Measurements from ENCODE around the gene CLEC2B. TPM values are rescaled to one million over a fixed set of nuclear protein-coding genes. Genes with fewer than 3 reads are reported as not detected.

Gene CLEC2B
- total and polyA plus RNA-seq, 7 donors, result 6.0 to 19.6 (median 10.8) TPM

GRCh38 chr12:9851927-9852326, 17.2 kb downstream of the CLEC2B start:
- no peak overlapping the region for H3K4me3 ChIP-seq
- no peaks in the 10 kb centered on the region for H3K27me3 ChIP-seq
- intact Hi-C loops (cut with DNase I), result no loop called here
- 68 to 87% methylated on average over 2 of the region's 2 CpGs for WGBS, 2 donors
- no peaks in the 10 kb centered on the region for H3K4me1 ChIP-seq
- H3K9me3 ChIP-seq, result no peaks in the 10 kb centered on the region
- DNase-seq, result no peak
- no peak overlapping the region for H3K27ac ChIP-seq
- H3K36me3 ChIP-seq, result peaks cover 0 to 5% (median 0%) of the 10 kb centered on the region in 4 donors
- TF ChIP-seq CTCF (IDR thresholded peaks at IDR 0.05), result no peak
- TF ChIP-seq POLR2AphosphoS5 (IDR thresholded peaks at IDR 0.05), result no peak
- no peak for TF ChIP-seq POLR2A (IDR thresholded peaks at IDR 0.05)
- no peak for TF ChIP-seq EP300 (IDR thresholded peaks at IDR 0.05)

DNA sequence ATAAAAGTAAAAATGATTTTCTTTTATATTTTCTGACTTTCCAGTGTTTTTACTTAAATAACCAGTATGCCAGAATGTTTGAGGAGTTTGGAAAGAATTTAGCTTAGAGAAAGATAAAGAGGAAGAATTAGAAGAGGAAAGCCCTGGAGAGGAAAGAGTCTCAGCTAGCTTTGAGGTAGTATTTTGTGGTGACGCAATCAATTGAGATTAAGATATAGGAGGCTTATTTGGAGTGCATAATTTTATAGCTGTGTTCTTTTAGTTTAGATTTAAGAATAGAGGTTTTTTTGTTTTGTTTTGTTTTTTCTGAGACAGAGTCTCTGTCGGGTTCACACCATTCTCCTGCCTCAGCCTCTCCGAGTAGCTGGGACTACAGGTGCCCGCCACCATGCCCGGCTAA, 18.1 kb downstream of the CLEC2B start:
- Histone ChIP-seq H3K9me3 (no peaks in the 10 kb centered on the region), H3K4me1 (no peaks in the 10 kb centered on the region), H3K4me3 (no peak overlapping the region), H3K36me3 (peaks cover 0 to 5% (median 0%) of the 10 kb centered on the region in 4 donors), H3K27ac (no peak overlapping the region), H3K27me3 (no peaks in the 10 kb centered on the region)
- DNase-seq, result no peak
- TF ChIP-seq POLR2A (IDR thresholded peaks at IDR 0.05), result no peak
- no peak for TF ChIP-seq EP300 (IDR thresholded peaks at IDR 0.05)
- no peak for TF ChIP-seq POLR2AphosphoS5 (IDR thresholded peaks at IDR 0.05)
- no peak for TF ChIP-seq CTCF (IDR thresholded peaks at IDR 0.05)
- 95 to 98% methylated on average over 5 of the region's 5 CpGs for WGBS, 2 donors
- intact Hi-C loops (cut with DNase I), result no loop called here

GRCh38 chr12:9848899-9849298, 20.3 kb downstream of the CLEC2B start:
- intact Hi-C loops (cut with DNase I), result no loop called here
- Histone ChIP-seq H3K4me3 (no peak overlapping the region), H3K36me3 (peaks cover 0 to 5% (median 0%) of the 10 kb centered on the region in 4 donors), H3K9me3 (no peaks in the 10 kb centered on the region), H3K27ac (no peak overlapping the region), H3K4me1 (no peaks in the 10 kb centered on the region), H3K27me3 (no peaks in the 10 kb centered on the region)
- WGBS, 2 donors, result 78 to 82% methylated on average over 5 of the region's 5 CpGs
- TF ChIP-seq POLR2A (IDR thresholded peaks at IDR 0.05) (no peak), EP300 (IDR thresholded peaks at IDR 0.05) (no peak), CTCF (IDR thresholded peaks at IDR 0.05) (no peak), POLR2AphosphoS5 (IDR thresholded peaks at IDR 0.05) (no peak)
- no peak for DNase-seq

DNA sequence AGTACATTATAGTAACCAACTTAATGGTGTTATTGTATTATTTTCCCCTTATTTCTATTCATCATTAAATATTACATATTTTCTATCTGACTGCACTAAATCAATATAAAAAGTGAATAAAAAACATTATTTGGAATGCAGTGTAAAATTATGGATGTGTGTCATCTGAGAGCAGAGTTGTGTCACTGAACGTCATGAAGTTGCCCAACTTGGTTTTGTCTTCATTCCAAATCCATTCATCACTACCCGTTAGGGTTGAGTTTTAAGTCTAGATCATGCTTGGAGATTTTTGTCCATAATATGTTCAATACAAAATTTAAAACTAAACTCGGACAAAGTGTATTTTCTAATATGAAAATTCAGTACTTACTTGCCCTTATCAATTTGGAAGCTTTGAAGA, 25.7 kb downstream of the CLEC2B start:
- Histone ChIP-seq H3K36me3 (no peaks in the 10 kb centered on the region), H3K27ac (no peak overlapping the region), H3K4me1 (no peaks in the 10 kb centered on the region), H3K4me3 (no peak overlapping the region), H3K27me3 (no peaks in the 10 kb centered on the region), H3K9me3 (no peaks in the 10 kb centered on the region)
- WGBS, 2 donors, result 50 to 81% methylated on average over 3 of the region's 3 CpGs
- intact Hi-C loops (cut with DNase I), result no loop called here
- TF ChIP-seq POLR2A (IDR thresholded peaks at IDR 0.05) (no peak), POLR2AphosphoS5 (IDR thresholded peaks at IDR 0.05) (no peak), CTCF (IDR thresholded peaks at IDR 0.05) (no peak), EP300 (IDR thresholded peaks at IDR 0.05) (no peak)
- DNase-seq, result no peak

GRCh38 chr12:9831720-9832119, 37.4 kb downstream of the CLEC2B start:
- TF ChIP-seq CTCF (IDR thresholded peaks at IDR 0.05) (no peak), POLR2AphosphoS5 (IDR thresholded peaks at IDR 0.05) (no peak), POLR2A (IDR thresholded peaks at IDR 0.05) (no peak), EP300 (IDR thresholded peaks at IDR 0.05) (no peak)
- H3K36me3 ChIP-seq, result no peaks in the 10 kb centered on the region
- 63% methylated on average over 3 of the region's 3 CpGs for WGBS, 2 donors
- no peak for DNase-seq
- no peaks in the 10 kb centered on the region for H3K4me1 ChIP-seq
- H3K4me3 ChIP-seq, result no peak overlapping the region
- H3K9me3 ChIP-seq, result no peaks in the 10 kb centered on the region
- no peaks in the 10 kb centered on the region for H3K27me3 ChIP-seq
- intact Hi-C loops (cut with DNase I), result no loop called here
- no peak overlapping the region for H3K27ac ChIP-seq
